ENCODE data around the gene ETS1. TPM values are rescaled to one million over a fixed set of nuclear protein-coding genes. Genes with fewer than 3 reads are reported as not detected.

ETS1 gene
- total RNA-seq, 1 donor, result 317 TPM

GRCh38 chr11:128422576-128423370 lies 164.6 kb downstream of the ETS1 start:
- no peak overlapping the region for H3K4me3 ChIP-seq (ENCODE audit: low read length)
- no peaks in the 10 kb centered on the region for H3K27me3 ChIP-seq (ENCODE audit: insufficient read depth, low read length)
- peaks cover 12% of the 10 kb centered on the region for H3K4me1 ChIP-seq (ENCODE audit: insufficient read depth, low read length)
- no peaks in the 10 kb centered on the region for H3K9me3 ChIP-seq (ENCODE audit: low read depth, low read length)

DNA sequence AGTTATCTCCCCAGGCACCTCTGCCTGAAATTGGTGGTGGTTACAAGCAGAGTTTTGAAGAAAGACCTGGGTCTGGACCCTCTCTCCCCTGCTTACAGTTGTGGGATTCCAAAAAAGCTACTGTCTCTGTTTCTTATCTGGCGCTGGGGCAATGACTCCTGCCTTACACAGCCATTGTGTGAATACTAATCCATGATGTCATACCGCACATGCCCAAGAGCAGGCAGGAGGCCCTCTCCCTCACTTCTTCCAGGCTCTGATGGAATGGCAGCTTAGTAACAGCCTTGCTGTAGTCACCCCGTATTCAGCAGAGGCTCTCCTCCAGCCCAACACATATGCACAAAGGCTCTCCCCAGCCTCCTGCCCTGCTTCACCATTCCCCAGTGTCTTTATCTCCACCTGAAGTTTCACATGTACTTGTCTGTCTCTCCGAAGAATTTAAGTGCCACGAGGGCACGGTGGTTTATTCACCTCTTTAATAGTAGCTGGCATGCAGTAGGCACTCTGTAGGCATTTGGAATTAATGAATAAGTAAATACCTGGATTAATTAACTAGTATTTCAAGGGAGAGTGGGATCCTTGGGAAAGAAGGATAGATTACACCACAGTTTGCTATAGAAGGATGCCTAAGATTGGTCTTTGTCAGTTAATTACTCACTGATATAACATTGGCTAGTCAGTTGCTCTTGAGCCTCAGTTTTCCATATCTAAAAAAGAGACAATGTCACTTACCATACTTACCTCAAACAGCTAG lies 165.6 kb downstream of the ETS1 start:
- H3K9me3 ChIP-seq (ENCODE audit: low read depth, low read length), result no peaks in the 10 kb centered on the region
- H3K4me1 ChIP-seq (ENCODE audit: insufficient read depth, low read length), result peaks cover 12% of the 10 kb centered on the region
- H3K4me3 ChIP-seq (ENCODE audit: low read length), result no peak overlapping the region
- no peaks in the 10 kb centered on the region for H3K27me3 ChIP-seq (ENCODE audit: insufficient read depth, low read length)

GRCh38 chr11:128420951-128421350 lies 166.4 kb downstream of the ETS1 start:
- peaks cover 12% of the 10 kb centered on the region for H3K4me1 ChIP-seq (ENCODE audit: insufficient read depth, low read length)
- H3K9me3 ChIP-seq (ENCODE audit: low read depth, low read length), result no peaks in the 10 kb centered on the region
- H3K27me3 ChIP-seq (ENCODE audit: insufficient read depth, low read length), result no peaks in the 10 kb centered on the region
- no peak overlapping the region for H3K4me3 ChIP-seq (ENCODE audit: low read length)

DNA sequence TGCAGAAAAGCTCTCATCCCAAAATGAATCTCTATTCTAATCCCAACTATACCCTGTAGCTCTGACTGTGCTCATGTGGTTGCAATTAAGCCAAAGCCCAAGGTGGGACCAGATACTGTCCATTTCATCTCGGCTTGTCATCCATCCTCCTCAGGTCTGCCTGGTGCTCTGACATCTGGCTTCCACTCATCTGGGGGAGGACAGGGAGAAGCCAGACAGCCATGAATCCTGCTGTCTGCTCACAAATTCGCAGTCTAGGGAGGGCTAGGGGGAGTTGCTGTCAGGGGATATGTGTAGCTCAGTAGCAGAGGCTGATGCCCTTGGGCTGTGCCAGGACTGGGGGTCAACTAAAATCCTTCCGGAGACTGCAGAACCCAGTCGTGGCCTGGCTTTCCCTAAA lies 167.1 kb downstream of the ETS1 start:
- Histone ChIP-seq H3K4me3 (ENCODE audit: low read length) (no peak overlapping the region), H3K27me3 (ENCODE audit: insufficient read depth, low read length) (no peaks in the 10 kb centered on the region)

GRCh38 chr11:128419012-128419767 lies 168.2 kb downstream of the ETS1 start:
- H3K9me3 ChIP-seq (ENCODE audit: low read depth, low read length), result no peaks in the 10 kb centered on the region
- no peaks in the 10 kb centered on the region for H3K27me3 ChIP-seq (ENCODE audit: insufficient read depth, low read length)
- peaks cover 12% of the 10 kb centered on the region for H3K4me1 ChIP-seq (ENCODE audit: insufficient read depth, low read length)
- H3K4me3 ChIP-seq (ENCODE audit: low read length), result no peak overlapping the region

More for the DNA sequence above, 167.1 kb downstream of the ETS1 start:
- H3K4me1 ChIP-seq (ENCODE audit: insufficient read depth, low read length), result peaks cover 12% of the 10 kb centered on the region
- H3K9me3 ChIP-seq (ENCODE audit: low read depth, low read length), result no peaks in the 10 kb centered on the region

DNA sequence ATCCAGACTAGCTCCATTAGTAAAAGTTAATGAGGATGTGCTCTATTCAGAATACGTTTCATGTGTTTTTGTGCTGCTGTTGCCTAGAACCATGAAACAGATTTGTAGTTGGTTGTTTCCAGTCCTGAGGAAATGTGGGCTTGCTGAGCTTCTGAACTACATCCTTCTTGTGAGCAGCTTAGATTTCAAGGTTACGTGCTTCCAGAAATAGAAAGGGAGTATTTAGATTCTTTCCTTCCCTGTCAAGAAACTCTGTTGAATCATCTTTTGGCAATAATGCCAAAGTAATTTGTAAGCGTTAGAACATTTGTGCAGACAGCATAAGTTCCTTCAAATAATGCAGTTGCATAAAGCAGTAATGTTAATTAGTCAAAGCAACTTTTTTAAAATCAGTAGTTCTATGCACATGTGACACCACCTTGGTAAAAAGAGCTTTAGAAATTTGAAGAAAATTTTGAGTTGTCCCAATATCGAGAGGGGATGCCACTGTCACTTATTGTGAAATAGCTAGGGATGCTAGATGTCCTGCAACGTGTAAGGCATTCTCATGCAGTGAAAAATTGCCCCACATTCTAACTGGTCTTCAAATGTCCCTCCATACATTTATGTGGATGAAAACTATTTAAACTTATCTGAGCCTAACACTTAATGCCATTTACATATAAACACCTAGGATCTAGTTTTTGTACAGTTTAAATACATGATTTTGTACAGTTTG lies 169.6 kb downstream of the ETS1 start:
- H3K4me1 ChIP-seq (ENCODE audit: insufficient read depth, low read length), result peaks cover 5% of the 10 kb centered on the region
- no peaks in the 10 kb centered on the region for H3K27me3 ChIP-seq (ENCODE audit: insufficient read depth, low read length)
- no peak overlapping the region for H3K4me3 ChIP-seq (ENCODE audit: low read length)
- no peaks in the 10 kb centered on the region for H3K9me3 ChIP-seq (ENCODE audit: low read depth, low read length)

DNA sequence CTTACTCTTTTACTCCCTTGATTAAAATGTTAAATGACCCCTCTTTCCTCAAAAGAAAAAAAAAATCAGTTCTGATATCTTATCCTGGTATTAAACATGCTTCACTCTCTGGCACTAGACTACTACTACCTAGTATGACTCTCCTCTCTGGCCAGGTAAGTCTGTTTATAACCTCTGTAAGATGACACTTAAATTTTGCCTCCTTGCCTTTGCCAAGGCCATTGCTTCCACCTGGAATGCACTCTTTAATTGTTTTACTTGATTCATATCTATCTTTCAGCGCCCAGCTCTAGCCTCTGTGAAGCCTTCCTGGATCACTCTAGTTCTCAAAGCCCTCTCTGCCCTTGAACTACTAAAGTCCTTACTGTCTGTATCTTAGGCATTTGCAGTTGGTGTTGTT lies 170.4 kb downstream of the ETS1 start:
- Histone ChIP-seq H3K4me3 (ENCODE audit: low read length) (no peak overlapping the region), H3K4me1 (ENCODE audit: insufficient read depth, low read length) (no peaks in the 10 kb centered on the region), H3K9me3 (ENCODE audit: low read depth, low read length) (no peaks in the 10 kb centered on the region), H3K27me3 (ENCODE audit: insufficient read depth, low read length) (no peaks in the 10 kb centered on the region)

DNA sequence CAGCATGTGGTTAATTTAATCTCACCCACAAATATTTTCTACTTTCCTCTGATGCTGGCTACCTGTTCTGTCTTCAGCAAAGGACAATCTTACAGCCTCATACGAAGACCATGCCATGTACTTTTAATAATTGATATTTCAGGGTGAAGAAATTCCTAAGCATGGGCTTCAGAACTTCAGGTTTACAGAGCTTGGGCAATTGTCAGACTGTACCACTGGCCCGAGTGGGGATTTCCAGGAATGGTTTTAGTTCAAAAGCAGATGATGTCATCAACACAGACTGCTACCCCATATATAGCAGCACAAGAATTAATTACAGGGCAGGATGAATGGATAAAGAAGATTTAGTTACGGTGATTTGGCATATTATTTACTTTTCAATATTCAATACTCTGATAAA lies 171.8 kb downstream of the ETS1 start:
- Histone ChIP-seq H3K4me1 (ENCODE audit: insufficient read depth, low read length) (no peaks in the 10 kb centered on the region), H3K9me3 (ENCODE audit: low read depth, low read length) (no peaks in the 10 kb centered on the region), H3K27me3 (ENCODE audit: insufficient read depth, low read length) (no peaks in the 10 kb centered on the region), H3K4me3 (ENCODE audit: low read length) (no peak overlapping the region)

DNA sequence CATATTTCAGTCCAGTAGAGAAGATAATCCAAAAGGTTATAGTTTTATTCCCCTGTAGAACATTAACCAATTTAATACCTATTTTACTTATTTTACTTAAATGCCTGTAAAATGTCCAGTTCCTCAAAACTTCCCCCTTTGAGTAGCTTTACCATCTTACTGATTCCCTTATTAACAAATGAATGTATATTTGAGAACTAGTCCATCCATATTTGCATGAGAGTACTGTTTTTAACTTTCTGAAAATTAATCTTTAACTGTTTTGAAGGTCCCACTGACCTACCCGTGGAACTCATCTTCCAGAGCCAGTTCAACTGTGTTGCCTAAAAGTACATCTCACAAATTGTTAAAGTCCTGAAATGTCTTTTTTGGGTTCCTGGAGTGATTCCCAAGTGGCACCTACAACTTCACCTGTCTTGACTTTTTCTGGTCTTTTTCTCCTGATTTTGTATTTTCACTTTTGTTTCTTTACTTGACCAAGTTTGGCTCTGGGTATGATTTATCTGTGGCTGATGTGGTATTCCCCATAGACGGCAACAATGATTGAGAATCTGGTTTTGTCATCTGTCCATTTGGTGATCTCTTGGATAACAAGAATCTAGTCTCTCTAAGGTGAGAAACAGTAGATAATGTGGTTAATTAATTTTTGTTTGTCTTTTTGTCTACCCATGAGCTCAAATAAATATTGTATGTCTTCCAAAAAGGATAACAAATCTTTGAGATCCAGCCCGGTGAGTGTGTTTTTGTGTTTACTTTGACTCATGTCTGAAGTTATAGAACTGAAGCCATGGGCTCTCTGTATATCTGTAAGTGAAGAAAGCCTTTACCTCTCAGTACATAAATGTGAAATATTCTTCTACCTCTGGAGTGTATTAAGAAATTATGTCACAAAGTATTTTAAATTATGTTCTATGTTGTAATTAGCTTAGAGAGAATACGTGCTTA lies 174.2 kb downstream of the ETS1 start:
- Histone ChIP-seq H3K9me3 (ENCODE audit: low read depth, low read length) (no peaks in the 10 kb centered on the region), H3K4me3 (ENCODE audit: low read length) (no peak overlapping the region), H3K4me1 (ENCODE audit: insufficient read depth, low read length) (no peaks in the 10 kb centered on the region), H3K27me3 (ENCODE audit: insufficient read depth, low read length) (no peaks in the 10 kb centered on the region)

DNA sequence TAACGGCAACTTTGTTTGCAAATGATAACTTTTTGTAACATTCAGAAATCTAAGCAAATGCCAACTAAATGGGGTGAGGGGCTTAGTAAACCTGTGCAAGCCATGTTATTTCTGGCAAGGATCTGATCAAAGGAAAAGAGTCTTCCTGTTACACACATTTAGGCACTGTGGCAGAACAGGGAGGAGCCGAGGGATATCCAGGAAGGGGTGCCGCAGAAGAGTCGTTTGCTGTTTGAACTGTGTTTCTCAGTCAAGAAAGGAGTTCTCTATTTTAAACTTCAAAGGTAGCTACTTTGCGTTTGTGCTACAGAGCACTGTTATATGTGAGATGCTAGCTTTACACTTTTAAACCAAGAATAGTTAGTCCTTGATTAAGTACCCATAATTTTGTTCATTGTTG lies 175.5 kb downstream of the ETS1 start:
- Histone ChIP-seq H3K4me3 (ENCODE audit: low read length) (no peak overlapping the region), H3K27me3 (ENCODE audit: insufficient read depth, low read length) (no peaks in the 10 kb centered on the region), H3K9me3 (ENCODE audit: low read depth, low read length) (no peaks in the 10 kb centered on the region), H3K4me1 (ENCODE audit: insufficient read depth, low read length) (no peaks in the 10 kb centered on the region)

GRCh38 chr11:128411150-128411549 lies 176.2 kb downstream of the ETS1 start:
- no peaks in the 10 kb centered on the region for H3K4me1 ChIP-seq (ENCODE audit: insufficient read depth, low read length)
- no peaks in the 10 kb centered on the region for H3K27me3 ChIP-seq (ENCODE audit: insufficient read depth, low read length)
- H3K4me3 ChIP-seq (ENCODE audit: low read length), result no peak overlapping the region
- H3K9me3 ChIP-seq (ENCODE audit: low read depth, low read length), result no peaks in the 10 kb centered on the region

GRCh38 chr11:128409476-128409875 lies 177.9 kb downstream of the ETS1 start:
- Histone ChIP-seq H3K9me3 (ENCODE audit: low read depth, low read length) (no peaks in the 10 kb centered on the region), H3K4me3 (ENCODE audit: low read length) (no peak overlapping the region), H3K27me3 (ENCODE audit: insufficient read depth, low read length) (no peaks in the 10 kb centered on the region), H3K4me1 (ENCODE audit: insufficient read depth, low read length) (no peaks in the 10 kb centered on the region)

Data from mononuclear cell (primary cell).